ENCODE results near the gene TAF13.

The TAF13 gene, protein sequence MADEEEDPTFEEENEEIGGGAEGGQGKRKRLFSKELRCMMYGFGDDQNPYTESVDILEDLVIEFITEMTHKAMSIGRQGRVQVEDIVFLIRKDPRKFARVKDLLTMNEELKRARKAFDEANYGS

DNA sequence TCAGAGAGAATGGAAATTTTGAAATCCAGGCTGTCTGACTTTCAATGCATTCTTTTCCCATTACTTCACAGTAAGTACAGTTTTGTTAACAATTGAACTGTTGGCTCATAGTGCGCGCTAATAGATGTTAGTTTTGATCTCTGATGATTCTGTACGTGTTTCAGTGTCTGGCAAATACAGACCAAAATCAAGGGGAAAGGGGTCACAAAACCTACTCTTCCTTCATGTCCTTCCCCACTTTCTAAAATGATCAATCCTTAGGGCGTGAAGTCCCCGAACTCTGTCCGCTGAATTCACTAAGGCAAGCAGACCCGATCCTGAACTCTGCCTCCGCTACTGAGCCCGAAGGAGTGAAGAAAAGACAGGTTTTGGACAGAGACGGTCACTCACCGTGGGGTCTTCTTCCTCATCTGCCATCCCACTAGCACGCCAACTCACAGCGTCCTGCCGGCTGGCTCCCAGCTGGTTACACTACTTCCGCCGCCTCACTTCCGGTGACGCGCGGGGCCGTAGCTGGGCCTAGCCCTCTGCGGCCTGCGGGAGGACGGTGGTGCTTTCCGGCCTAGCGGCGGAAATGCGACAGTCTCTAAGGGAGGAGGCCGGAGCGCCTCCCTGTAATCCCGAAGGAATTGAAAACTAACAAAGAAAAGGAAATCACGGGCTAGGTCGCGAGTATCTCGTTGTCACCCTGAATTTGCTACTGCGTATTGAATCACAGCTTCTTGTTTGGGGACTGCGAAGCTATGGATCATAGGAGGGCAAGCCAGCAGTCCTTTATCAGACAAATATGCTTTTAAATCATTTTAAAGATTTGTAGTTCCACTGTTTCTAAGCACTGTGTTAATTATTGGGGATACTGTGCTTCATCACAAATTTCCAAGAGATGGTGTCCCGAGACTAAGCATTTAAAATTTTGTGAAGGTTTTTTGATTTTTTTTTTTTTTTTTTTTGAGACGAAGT, at the start of gene TAF13:
TAF13 (minus strand) TSS at position 473 of the 960 bp plus-strand sequence; CDS start at position 417, 56 bp downstream.
- TF ChIP-seq, protein P1, sequence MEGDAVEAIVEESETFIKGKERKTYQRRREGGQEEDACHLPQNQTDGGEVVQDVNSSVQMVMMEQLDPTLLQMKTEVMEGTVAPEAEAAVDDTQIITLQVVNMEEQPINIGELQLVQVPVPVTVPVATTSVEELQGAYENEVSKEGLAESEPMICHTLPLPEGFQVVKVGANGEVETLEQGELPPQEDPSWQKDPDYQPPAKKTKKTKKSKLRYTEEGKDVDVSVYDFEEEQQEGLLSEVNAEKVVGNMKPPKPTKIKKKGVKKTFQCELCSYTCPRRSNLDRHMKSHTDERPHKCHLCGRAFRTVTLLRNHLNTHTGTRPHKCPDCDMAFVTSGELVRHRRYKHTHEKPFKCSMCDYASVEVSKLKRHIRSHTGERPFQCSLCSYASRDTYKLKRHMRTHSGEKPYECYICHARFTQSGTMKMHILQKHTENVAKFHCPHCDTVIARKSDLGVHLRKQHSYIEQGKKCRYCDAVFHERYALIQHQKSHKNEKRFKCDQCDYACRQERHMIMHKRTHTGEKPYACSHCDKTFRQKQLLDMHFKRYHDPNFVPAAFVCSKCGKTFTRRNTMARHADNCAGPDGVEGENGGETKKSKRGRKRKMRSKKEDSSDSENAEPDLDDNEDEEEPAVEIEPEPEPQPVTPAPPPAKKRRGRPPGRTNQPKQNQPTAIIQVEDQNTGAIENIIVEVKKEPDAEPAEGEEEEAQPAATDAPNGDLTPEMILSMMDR (IDR thresholded peaks at IDR 0.05; ENCODE audit: low read length, missing control alignments), result no peak
- DNase-seq (ENCODE audit: low read depth), result peak; percentile 97

DNA sequence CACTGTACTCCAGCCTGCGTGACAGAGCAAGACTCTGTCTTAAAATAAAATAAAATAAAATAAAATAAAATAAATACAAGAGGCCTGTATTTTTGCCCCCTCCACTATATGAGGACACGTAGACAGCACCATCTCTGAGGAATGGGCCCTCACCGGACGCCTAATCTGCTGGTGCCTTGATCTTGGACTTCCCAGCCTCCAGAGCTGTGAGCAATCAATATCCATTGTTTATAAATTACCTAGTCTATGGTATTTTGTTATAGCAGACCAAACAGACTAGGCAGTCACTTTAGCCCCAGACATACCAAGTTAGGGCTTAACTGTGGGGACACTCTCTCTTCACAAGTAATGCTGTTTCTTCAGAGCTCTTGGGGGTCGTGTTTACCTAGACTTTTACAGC, 44.6 kb upstream of the TAF13 start:
- TF ChIP-seq, protein P1 (IDR thresholded peaks at IDR 0.05; ENCODE audit: low read length, missing control alignments), result no peak
- no peak overlapping the region for H3K4me3 ChIP-seq (replicated peaks; ENCODE audit: low read depth, low read length)
- no peak for DNase-seq (ENCODE audit: low read depth)

More for the DNA sequence above, at the start of gene TAF13:
- peak within 1 kb of the TSS; percentile 94 for H3K4me3 ChIP-seq (replicated peaks; ENCODE audit: low read depth, low read length)

DNA sequence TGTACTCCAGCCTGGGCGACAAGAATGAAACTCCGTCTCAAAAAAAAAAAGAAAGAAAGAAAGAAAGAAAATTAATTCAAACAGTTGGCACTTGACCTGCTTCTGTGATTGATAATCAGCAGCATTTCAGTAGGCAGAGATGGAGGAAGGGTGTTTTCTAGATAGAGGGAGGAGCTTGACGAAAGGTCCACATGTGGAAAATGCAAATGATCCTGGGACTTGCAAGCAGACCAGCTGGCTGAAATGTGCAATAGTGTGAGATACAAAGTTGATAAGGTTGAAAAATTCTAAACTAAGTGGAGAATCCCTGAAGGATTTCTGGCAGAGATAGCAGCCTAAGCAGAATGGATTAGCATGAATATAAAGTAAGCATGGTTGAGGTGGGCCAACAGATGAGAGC, 42.3 kb upstream of the TAF13 start:
- H3K4me3 ChIP-seq (replicated peaks; ENCODE audit: low read depth, low read length), result no peak overlapping the region
- DNase-seq (ENCODE audit: low read depth), result no peak
- TF ChIP-seq, protein P1 (IDR thresholded peaks at IDR 0.05; ENCODE audit: low read length, missing control alignments), result no peak

DNA sequence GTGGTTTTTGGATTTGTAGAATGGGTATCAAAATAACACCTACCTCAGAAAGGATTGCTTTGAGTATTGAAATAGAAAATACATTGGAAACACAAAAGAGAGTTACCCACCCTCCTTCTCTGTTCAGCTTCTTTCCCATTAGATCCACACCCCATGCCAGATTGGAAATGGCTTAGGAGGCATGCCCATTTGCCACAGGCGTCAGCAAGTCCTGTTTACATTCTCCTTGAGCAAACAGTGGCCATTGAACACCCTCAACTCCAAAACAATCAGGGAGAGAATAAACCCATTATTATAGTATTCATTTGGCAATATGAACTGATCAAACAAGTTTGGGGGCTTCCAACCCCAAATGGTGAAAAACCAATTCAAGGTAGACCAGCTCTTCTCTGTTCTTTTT, 40.5 kb upstream of the TAF13 start:
- no peak for DNase-seq (ENCODE audit: low read depth)
- TF ChIP-seq, protein P1 (IDR thresholded peaks at IDR 0.05; ENCODE audit: low read length, missing control alignments), result no peak
- H3K4me3 ChIP-seq (replicated peaks; ENCODE audit: low read depth, low read length), result no peak overlapping the region

DNA sequence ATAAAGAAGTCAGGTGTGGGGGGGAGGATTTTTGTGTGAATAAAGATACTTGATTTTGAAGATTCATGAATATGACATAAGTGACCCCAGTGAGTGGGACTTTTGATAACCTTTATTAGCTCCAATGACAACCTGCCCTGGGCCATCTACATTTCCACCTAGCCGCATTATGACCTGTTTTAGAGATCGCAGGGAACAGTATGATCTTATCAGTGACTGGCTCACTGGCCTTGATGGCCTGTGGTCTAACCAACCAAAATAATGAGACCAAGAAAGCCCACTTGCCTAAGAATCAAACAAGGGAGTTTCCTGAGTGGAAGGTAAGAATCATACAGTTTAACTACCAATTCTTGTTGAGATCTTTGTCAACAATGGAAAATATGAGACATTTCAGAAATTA, 39.9 kb upstream of the TAF13 start:
- TF ChIP-seq, protein P1 (IDR thresholded peaks at IDR 0.05; ENCODE audit: low read length, missing control alignments), result no peak
- no peak overlapping the region for H3K4me3 ChIP-seq (replicated peaks; ENCODE audit: low read depth, low read length)
- no peak for DNase-seq (ENCODE audit: low read depth)

DNA sequence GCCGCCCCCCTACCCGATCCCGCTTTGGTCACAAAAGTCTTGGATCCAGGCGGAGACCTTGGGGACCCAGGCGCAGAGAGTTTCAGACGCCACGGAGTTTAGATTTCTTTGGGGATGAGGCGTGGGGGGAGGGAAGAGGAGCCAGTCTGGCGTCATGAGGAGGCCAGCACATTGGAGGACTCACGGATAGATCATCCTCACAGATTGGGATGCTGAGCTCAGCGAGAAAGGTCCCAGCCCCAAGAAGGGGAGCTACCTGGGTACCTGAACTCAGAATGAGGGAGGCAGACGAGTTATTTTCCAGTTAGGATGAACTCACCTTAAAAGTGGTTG, 38.5 kb upstream of the TAF13 start:
- TF ChIP-seq, protein P1 (IDR thresholded peaks at IDR 0.05; ENCODE audit: low read length, missing control alignments), result no peak
- H3K4me3 ChIP-seq (replicated peaks; ENCODE audit: low read depth, low read length), result no peak overlapping the region
- DNase-seq (ENCODE audit: low read depth), result no peak

Data from fibroblast of pulmonary artery (primary cell).